ENCODE measurements around the gene PILRA. TPM values are rescaled to one million over a fixed set of nuclear protein-coding genes. Genes with fewer than 3 reads are reported as not detected.
"Not testable (repeated sequence)": the region's sequence is repeated elsewhere in the genome, so short reads cannot be mapped to it uniquely, and the experiment has no call there.

PILRA gene
- total RNA-seq, 2 experiments from 2014 or later, result 8.1 to 11.5 TPM

DNA sequence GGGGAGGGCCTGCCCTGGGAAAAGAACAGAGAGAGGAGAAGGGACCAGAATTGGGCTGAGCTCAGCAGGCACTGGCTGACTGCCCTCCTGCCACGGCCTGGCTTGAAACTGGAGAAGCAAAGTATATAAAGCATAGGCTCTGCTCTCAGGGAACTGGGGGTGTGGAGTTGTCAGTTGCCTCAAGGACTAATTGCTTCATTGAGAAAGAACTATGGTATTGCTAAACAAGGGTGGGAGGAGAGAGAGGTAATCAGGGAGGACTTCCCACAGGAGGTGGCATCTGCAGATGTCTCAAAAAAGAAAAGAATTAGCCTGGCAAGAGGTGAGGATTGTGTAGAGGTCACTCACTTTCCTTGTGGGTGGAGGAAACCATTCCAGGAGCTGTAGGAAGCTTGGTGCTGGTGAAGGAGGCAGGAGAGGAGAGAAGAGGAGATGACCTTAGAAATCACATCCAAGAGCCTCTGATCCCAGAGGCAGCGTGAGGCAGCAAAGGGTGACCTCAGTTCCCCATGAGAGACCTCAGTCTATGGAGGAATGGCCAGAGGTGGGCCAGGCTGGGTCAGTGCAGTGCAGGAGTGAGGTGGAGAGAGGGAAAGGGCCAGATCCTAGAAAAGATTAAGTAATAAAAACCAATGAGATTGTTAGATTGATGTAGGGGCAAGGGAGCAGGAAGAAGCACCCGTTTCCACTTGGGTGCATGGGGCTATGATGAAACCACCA, 13.0 kb upstream of the PILRA start:
- H3K4me1 Mint-ChIP-seq (ENCODE audit: low read depth), result peaks cover 21% of the 10 kb centered on the region
- ChIA-PET CTCF (no interaction called here), POLR2A (no interaction called here)
- H3K4me3 Mint-ChIP-seq, result no peak overlapping the region
- no peaks in the 10 kb centered on the region for H3K27me3 Mint-ChIP-seq (ENCODE audit: low read depth)
- H3K36me3 Mint-ChIP-seq (ENCODE audit: low read depth), result peaks cover 70% of the 10 kb centered on the region
- H3K27ac Mint-ChIP-seq, result peak overlapping the region; percentile 58
- no peaks in the 10 kb centered on the region for H3K9me3 Mint-ChIP-seq (ENCODE audit: insufficient read depth)
- ATAC-seq, result no peak
- no peak for DNase-seq

DNA sequence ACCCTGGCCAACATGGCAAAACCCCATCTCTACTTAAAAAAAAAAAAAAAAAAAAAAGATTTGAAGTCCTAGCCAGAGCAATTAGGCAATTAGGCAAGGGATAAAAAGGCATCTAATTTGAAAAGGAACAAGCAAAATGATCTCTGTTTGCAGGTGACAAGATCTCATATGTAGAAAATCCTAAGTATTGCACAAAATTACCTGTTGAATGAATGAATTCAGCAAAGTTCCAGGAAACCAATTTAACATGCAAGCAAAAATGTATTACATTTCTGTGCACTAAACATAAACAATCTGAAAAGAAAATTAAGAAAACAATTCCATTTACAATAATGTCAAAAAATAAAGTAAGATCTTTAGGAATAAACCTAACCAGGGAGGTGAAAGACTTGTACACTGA, 10.2 kb upstream of the PILRA start:
- DNase-seq (no peak), ATAC-seq (no peak)
- Mint-ChIP-seq H3K4me1 (ENCODE audit: low read depth) (peaks cover 38% of the 10 kb centered on the region), H3K27ac (no peak overlapping the region), H3K36me3 (ENCODE audit: low read depth) (peaks cover 70% of the 10 kb centered on the region), H3K27me3 (ENCODE audit: low read depth) (no peaks in the 10 kb centered on the region), H3K9me3 (ENCODE audit: insufficient read depth) (no peaks in the 10 kb centered on the region), H3K4me3 (no peak overlapping the region)
- ChIA-PET POLR2A (no interaction called here), CTCF (no interaction called here)

DNA sequence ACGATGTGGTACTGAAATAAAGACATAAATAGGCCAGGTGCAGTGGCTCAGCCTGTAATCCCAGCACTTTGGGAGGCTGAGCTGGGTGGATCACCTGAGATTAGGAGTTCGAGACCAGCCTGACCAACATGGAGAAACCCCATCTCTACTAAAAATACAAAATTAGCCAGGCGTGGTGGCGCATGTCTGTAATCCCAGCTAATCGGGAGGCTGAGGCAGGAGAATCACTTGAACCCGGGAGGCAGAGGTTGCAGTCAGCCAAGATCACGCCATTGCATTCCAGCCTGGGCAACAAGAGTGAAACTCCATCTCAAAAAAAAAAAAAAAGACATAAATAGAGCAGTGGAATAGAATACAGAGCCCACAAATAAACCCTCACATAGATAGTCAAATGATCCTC, 9.5 kb upstream of the PILRA start:
- POLR2A ChIA-PET; DNase-seq; H3K9me3 Mint-ChIP-seq (ENCODE audit: insufficient read depth); H3K27ac Mint-ChIP-seq; H3K27me3 Mint-ChIP-seq (ENCODE audit: low read depth); ATAC-seq; H3K4me3 Mint-ChIP-seq: not testable (repeated sequence)
- CTCF ChIA-PET, result interaction anchor here (0.9 kb wide), 1 partner anchor 19 kb away, joined by 3 read pairs; no protein-coding TSS in a partner anchor
- peaks cover 69% of the 10 kb centered on the region for H3K36me3 Mint-ChIP-seq (ENCODE audit: low read depth)
- H3K4me1 Mint-ChIP-seq (ENCODE audit: low read depth), result peaks cover 44% of the 10 kb centered on the region

DNA sequence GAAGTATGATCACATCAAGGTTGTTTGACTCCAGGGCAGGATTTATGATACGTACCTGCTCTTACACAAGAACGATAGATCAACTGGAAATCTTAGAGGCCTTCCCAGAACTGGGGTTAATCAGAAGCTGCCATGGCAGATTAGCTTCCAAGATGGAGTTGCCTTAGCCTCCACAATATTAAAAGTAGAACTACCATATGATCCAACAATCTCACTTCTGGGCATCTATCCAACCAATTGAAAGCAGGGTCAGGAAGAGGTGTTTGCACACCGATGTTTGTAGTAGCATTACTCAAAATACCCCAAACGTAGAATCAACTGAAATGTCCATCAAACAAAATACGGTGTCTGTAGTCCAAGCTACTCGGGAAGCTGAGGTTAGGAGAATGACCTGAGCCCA, 8.8 kb upstream of the PILRA start:
- no peaks in the 10 kb centered on the region for H3K27me3 Mint-ChIP-seq (ENCODE audit: low read depth)
- CTCF ChIA-PET, result interaction anchor here (0.9 to 1.2 kb wide), 2 partner anchors 20 to 43 kb away, joined by 3 to 6 read pairs; no protein-coding TSS in a partner anchor
- H3K27ac Mint-ChIP-seq, result no peak overlapping the region
- POLR2A ChIA-PET, result interaction anchor here (1.6 kb wide), 1 partner anchor 64 kb away, joined by 8 read pairs; the partner anchor contains the start of gene ZCWPW1
- H3K4me3 Mint-ChIP-seq, result no peak overlapping the region
- peaks cover 50% of the 10 kb centered on the region for H3K4me1 Mint-ChIP-seq (ENCODE audit: low read depth)
- ATAC-seq (no peak), DNase-seq (no peak)
- peaks cover 65% of the 10 kb centered on the region for H3K36me3 Mint-ChIP-seq (ENCODE audit: low read depth)
- H3K9me3 Mint-ChIP-seq (ENCODE audit: insufficient read depth), result no peaks in the 10 kb centered on the region

DNA sequence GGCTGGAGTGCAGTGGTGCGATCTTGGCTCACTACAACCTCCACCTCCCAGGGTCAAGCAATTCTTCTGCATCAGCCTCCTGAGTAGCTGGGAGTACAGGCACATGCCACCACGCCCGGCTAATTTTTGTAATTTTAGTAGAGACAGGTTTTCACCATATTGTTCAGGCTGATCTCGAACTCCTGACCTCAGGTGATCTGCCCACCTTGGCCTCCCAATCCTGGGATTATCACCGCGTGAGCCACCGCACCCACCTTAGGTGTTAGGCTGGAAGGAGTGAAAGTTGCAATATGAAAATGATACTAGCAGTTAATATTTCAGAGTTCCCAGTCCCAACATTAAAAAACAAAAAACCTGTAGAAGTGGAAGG, 7.3 kb upstream of the PILRA start:
- CTCF ChIA-PET; H3K9me3 Mint-ChIP-seq (ENCODE audit: insufficient read depth); H3K27me3 Mint-ChIP-seq (ENCODE audit: low read depth); ATAC-seq; H3K4me3 Mint-ChIP-seq; DNase-seq: not testable (repeated sequence)
- peak overlapping the region; percentile 85 for H3K27ac Mint-ChIP-seq
- POLR2A ChIA-PET, result interaction anchor here (1.5 to 1.6 kb wide), 2 partner anchors 41 to 63 kb away, joined by 3 to 8 read pairs; partner anchors contain the start of gene ZCWPW1
- H3K4me1 Mint-ChIP-seq (ENCODE audit: low read depth), result peaks cover 51% of the 10 kb centered on the region
- H3K36me3 Mint-ChIP-seq (ENCODE audit: low read depth), result peaks cover 54% of the 10 kb centered on the region

DNA sequence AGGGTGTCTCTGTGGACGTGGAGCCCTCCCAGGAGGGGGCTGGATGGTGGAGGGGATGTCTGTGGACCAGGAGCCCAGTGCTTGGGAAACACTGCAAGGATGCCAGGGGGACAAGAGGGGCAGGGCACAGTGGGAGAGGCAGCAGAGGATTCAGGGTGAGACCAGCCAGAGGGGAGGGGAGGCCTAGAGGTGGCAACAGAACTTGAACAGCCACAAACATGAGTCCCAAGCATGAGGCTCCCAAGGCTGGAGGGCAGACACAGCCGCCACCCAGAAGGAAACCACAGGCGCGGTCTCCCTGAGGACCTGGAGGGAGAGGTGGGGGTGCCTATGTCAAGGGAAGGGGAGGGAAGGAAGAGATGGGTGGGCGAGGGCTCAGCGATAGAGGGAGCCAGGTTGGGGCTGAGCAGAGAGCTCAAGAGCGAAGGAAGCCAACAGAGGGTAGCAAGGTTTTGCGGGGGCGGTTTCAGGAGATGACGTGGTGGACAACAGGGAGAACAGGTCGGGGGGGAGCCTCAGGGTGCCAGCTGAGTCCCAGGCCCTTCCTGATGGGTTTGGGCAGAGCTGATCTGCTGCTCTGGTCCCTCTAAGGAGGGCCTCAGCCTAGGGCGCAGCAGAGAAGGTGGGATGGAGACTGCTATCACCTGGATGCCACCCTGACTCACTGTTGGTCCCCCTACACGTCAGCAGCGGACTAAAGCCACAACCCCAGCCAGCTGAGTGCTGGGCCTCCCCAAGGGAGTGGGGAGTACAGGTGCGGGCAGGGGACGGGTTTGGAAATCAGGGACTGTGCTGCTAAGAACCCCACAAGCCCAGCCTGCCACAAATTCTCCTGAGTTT, 6.7 kb upstream of the PILRA start:
- H3K4me3 Mint-ChIP-seq, result no peak overlapping the region
- H3K9me3 Mint-ChIP-seq (ENCODE audit: insufficient read depth), result no peaks in the 10 kb centered on the region
- POLR2A ChIA-PET, result interaction anchor here (0.6 to 1.5 kb wide), 2 partner anchors 35 to 41 kb away, joined by 3 read pairs; no protein-coding TSS in a partner anchor
- peak; percentile 34 for ATAC-seq
- H3K27ac Mint-ChIP-seq, result peak overlapping the region; percentile 85
- H3K4me1 Mint-ChIP-seq (ENCODE audit: low read depth), result peaks cover 57% of the 10 kb centered on the region
- CTCF ChIA-PET, result interaction anchor here (0.7 kb wide), 1 partner anchor 16 kb away, joined by 3 read pairs; no protein-coding TSS in a partner anchor
- H3K27me3 Mint-ChIP-seq (ENCODE audit: low read depth), result no peaks in the 10 kb centered on the region
- peaks cover 47% of the 10 kb centered on the region for H3K36me3 Mint-ChIP-seq (ENCODE audit: low read depth)
- DNase-seq, result no peak

DNA sequence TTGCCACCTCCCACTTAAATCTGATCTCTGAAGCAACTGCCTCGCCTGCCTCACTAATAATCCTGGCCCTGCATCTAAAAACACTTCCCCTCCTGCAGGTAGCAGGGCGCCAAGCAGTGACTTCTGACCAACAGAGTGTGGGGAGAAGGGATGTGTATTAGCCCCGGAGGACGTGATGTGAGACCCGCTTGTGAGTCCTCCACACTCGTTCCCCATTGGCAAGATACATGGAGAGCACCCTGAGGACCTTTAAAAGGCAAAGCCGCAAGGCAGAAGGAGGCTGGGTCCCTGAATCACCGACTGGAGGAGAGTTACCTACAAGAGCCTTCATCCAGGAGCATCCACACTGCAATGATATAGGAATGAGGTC, 6.1 kb upstream of the PILRA start:
- H3K36me3 Mint-ChIP-seq (ENCODE audit: low read depth), result peaks cover 41% of the 10 kb centered on the region
- DNase-seq, result no peak
- H3K4me1 Mint-ChIP-seq (ENCODE audit: low read depth), result peaks cover 63% of the 10 kb centered on the region
- no peaks in the 10 kb centered on the region for H3K9me3 Mint-ChIP-seq (ENCODE audit: insufficient read depth)
- no peaks in the 10 kb centered on the region for H3K27me3 Mint-ChIP-seq (ENCODE audit: low read depth)
- no peak for ATAC-seq
- CTCF ChIA-PET, result interaction anchor here (0.7 kb wide), 1 partner anchor 15 kb away, joined by 3 read pairs; no protein-coding TSS in a partner anchor
- POLR2A ChIA-PET, result interaction anchor here (0.6 kb wide), 1 partner anchor 35 kb away, joined by 3 read pairs; no protein-coding TSS in a partner anchor
- H3K27ac Mint-ChIP-seq, result peak overlapping the region; percentile 30
- H3K4me3 Mint-ChIP-seq, result no peak overlapping the region

DNA sequence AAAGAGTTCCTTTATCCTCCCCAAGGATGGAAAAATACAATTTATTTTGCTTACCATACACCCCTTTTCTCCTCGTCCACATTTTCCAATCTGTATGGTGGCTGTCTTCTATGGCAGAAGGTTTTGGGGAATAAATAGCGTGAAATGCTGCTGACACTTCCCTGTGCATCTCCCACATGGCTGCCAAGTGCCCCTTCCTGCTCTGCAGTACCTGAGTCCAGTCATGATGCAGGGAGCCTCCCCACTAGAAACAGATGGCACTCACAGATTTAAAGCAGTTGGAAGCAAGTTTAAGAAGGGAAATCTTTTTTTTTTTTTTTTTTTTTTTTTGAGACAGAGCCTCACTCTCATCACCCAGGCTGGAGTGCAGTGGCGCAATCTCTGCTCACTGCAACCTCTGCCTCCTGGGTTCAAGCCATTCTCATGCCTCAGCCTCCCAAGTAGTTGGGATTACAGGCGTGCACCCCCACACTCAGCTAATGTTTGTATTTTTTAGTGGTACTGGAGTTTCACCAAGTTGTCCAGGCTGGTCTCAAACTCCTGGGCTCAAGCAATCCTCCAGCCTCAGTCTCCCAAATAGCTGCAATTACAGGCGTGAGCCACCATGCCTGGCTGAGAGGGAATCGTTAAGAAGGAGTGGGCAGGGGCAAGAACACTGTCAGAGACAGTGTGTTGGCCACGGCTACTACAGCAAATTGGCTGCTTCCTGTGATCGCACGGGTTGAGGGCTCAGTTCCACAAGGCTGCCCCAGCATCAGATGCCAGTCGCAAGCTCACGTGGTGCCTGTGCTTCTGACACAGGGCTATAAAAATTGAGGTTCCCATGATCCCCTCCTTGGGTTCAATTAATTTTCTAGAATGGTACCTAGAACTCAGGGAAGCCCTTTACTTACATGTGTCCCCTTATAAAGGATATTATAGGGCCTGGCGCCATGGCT, 5.3 kb upstream of the PILRA start:
- Mint-ChIP-seq H3K4me1 (ENCODE audit: low read depth) (peaks cover 70% of the 10 kb centered on the region), H3K27me3 (ENCODE audit: low read depth) (no peaks in the 10 kb centered on the region), H3K9me3 (ENCODE audit: insufficient read depth) (no peaks in the 10 kb centered on the region), H3K27ac (peak overlapping the region; percentile 87), H3K36me3 (ENCODE audit: low read depth) (peaks cover 34% of the 10 kb centered on the region), H3K4me3 (no peak overlapping the region)
- no peak for DNase-seq
- no peak for ATAC-seq
- ChIA-PET CTCF (no interaction called here), POLR2A (no interaction called here)

DNA sequence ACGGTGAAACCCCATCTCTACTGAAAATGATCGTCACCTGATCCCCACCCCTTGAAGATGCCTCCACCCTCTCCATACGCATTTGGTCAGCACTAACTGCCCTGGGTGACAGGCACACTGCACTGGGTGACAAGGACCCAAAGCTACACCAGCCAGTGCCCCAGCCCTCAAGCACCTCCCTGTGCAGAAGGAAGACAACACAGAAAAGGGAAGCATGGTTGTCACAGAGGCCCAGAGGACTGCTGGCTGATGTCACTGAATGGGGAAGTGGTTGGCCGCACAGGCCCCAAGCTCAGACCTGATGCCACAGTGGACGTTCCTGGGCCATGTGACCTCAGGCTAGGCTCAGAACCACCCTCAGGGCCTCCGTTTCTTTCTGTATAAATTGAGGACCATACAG, 4.2 kb upstream of the PILRA start:
- H3K9me3 Mint-ChIP-seq (ENCODE audit: insufficient read depth), result no peaks in the 10 kb centered on the region
- H3K4me1 Mint-ChIP-seq (ENCODE audit: low read depth), result peaks cover 68% of the 10 kb centered on the region
- H3K27me3 Mint-ChIP-seq (ENCODE audit: low read depth), result no peaks in the 10 kb centered on the region
- ATAC-seq (no peak), DNase-seq (no peak)
- CTCF ChIA-PET, result no interaction called here
- POLR2A ChIA-PET, result no interaction called here
- H3K4me3 Mint-ChIP-seq, result no peak overlapping the region
- peaks cover 22% of the 10 kb centered on the region for H3K36me3 Mint-ChIP-seq (ENCODE audit: low read depth)
- H3K27ac Mint-ChIP-seq, result peak overlapping the region; percentile 87

DNA sequence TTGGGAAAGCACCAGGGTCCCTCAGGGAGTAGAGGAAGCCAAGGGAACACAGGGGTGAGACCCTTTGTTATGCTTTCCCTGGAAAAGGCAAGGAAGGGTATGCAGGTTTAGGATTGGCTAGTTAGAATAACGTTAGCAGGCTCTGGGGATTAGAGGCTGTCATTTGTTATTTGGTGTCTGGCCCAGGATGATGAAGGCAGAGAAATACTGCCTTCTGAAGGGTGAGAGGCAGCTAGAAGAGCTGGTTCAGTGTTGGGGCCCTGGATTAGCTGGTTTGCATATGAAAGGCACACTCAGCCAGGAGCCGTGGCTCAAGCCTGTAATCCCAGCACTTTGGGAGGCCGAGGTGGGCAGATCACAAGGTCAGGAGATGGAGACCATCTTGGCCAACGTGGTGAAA, 3.0 kb upstream of the PILRA start:
- ATAC-seq (no peak), DNase-seq (no peak)
- Mint-ChIP-seq H3K4me1 (ENCODE audit: low read depth) (peaks cover 69% of the 10 kb centered on the region), H3K36me3 (ENCODE audit: low read depth) (peaks cover 14% of the 10 kb centered on the region), H3K27ac (peak overlapping the region; percentile 37), H3K9me3 (ENCODE audit: insufficient read depth) (no peaks in the 10 kb centered on the region), H3K4me3 (no peak overlapping the region), H3K27me3 (ENCODE audit: low read depth) (no peaks in the 10 kb centered on the region)
- ChIA-PET POLR2A (no interaction called here), CTCF (no interaction called here)

DNA sequence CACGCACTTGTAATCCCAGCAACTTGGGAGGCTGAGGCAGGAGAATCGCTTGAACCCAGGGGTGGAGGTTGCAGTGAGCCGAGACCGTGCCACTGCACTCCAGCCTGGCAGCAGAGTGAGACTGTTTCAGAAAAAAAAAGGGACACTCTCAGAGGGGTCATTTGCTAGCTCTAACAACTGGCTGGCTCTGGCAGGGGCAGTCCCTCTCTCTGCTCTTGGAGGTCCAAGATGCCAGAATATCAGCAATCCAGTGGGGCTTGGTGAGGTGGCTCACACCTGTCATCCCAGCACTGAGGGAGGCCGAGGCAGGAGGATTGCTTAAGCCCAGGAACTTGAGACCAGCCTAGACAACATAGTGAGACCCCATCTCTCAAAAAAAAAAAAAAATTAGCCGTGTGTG, 2.5 kb upstream of the PILRA start:
- CTCF ChIA-PET, result no interaction called here
- peak overlapping the region; percentile 92 for H3K27ac Mint-ChIP-seq

More for the DNA sequence above, 2.5 kb upstream of the PILRA start:
- Mint-ChIP-seq H3K9me3 (ENCODE audit: insufficient read depth) (no peaks in the 10 kb centered on the region), H3K4me3 (no peak overlapping the region), H3K4me1 (ENCODE audit: low read depth) (peaks cover 68% of the 10 kb centered on the region), H3K36me3 (ENCODE audit: low read depth) (peaks cover 13% of the 10 kb centered on the region), H3K27me3 (ENCODE audit: low read depth) (no peaks in the 10 kb centered on the region)
- POLR2A ChIA-PET, result no interaction called here
- no peak for ATAC-seq
- no peak for DNase-seq

Data from activated CD8-positive, alpha-beta T cell treated with anti-CD3 and anti-CD28 coated beads, Interleukin-2, amount 10 ng/mL, durations not matched to agents 7 days and 5 days (primary cell).